Measurements from ENCODE around the gene CD28. TPM values are rescaled to one million over a fixed set of nuclear protein-coding genes. Genes with fewer than 3 reads are reported as not detected.
"Not testable (repeated sequence)": the region's sequence is repeated elsewhere in the genome, so short reads cannot be mapped to it uniquely, and the experiment has no call there.

CD28 gene
- total and polyA plus RNA-seq, 7 experiments from 2014 or later = 52.2 to 224 (median 113) TPM

GRCh38 chr2:203777030-203777429 is 70.6 kb downstream of the CD28 start:
- Histone ChIP-seq H3K4me1 (ENCODE audit: control insufficient read depth in 2 of 2, insufficient read depth in 2 of 2, low read length in 2 of 2) (peaks cover 11 to 14% of the 10 kb centered on the region in 2 donors), H3K9me3 (ENCODE audit: control insufficient read depth in 2 of 3, low read length in 3 of 3) (no peaks in the 10 kb centered on the region), H3K4me3 (ENCODE audit: low read length) (no peak overlapping the region), H3K27ac (ENCODE audit: low read depth, low read length) (no peak overlapping the region), H3K27me3 (ENCODE audit: control insufficient read depth in 2 of 2, insufficient read depth in 2 of 2, low read length in 2 of 2) (no peaks in the 10 kb centered on the region), H3K36me3 (ENCODE audit: control insufficient read depth in 2 of 3, insufficient read depth in 3 of 3, low read length in 3 of 3) (no peaks in the 10 kb centered on the region)
- DNase-seq (no peak), ATAC-seq (no peak)
- peaks cover 9 to 61% (median 42%) of the 10 kb centered on the region in 7 donors for H3K4me1 Mint-ChIP-seq
- CTCF ChIA-PET = interaction anchor here (0.7 kb wide), 1 partner anchor 36 kb away, joined by 3 read pairs; no protein-coding TSS in a partner anchor
- H3K27me3 Mint-ChIP-seq = peaks cover 0 to 3% (median 0%) of the 10 kb centered on the region in 5 donors
- peaks cover 8 to 36% (median 17%) of the 10 kb centered on the region in 5 donors for H3K36me3 Mint-ChIP-seq
- H3K4me3 Mint-ChIP-seq = peak overlapping the region in 1 of 10 donors; percentile 7
- H3K27ac Mint-ChIP-seq = no peak overlapping the region
- H3K9me3 Mint-ChIP-seq = peaks cover 0 to 12% (median 0%) of the 10 kb centered on the region in 11 donors
- POLR2A ChIA-PET = interaction anchor here (0.7 to 1.0 kb wide), 2 partner anchors 72 to 91 kb away, joined by 3 to 7 read pairs; partner anchors contain the start of gene CTLA4
- intact Hi-C loops (cut with micrococcal nuclease) = no loop called here

GRCh38 chr2:203779477-203780073 is 73.1 kb downstream of the CD28 start:
- peak in 1 of 9 donors; percentile 11 for DNase-seq
- ATAC-seq; H3K9me3 Mint-ChIP-seq; H3K27me3 Mint-ChIP-seq; H3K9me3 ChIP-seq (ENCODE audit: control insufficient read depth in 2 of 3, low read length in 3 of 3); H3K4me3 ChIP-seq (ENCODE audit: low read length); H3K27ac ChIP-seq (ENCODE audit: low read depth, low read length); H3K36me3 ChIP-seq (ENCODE audit: control insufficient read depth in 2 of 3, insufficient read depth in 3 of 3, low read length in 3 of 3); H3K27me3 ChIP-seq (ENCODE audit: control insufficient read depth in 2 of 2, insufficient read depth in 2 of 2, low read length in 2 of 2): not testable (repeated sequence)
- H3K27ac Mint-ChIP-seq = peak overlapping the region in 8 of 9 donors; percentile 26 to 75 (median 62)
- peaks cover 17 to 26% of the 10 kb centered on the region in 2 donors for H3K4me1 ChIP-seq (ENCODE audit: control insufficient read depth in 2 of 2, insufficient read depth in 2 of 2, low read length in 2 of 2)
- ChIA-PET CTCF (interaction anchor here (0.6 to 1.9 kb wide), 5 partner anchors 27 to 295 kb away, joined by 3 to 6 read pairs (median 4); no protein-coding TSS in a partner anchor), POLR2A (interaction anchor here (0.7 to 1.9 kb wide), 3 partner anchors 13 to 294 kb away, joined by 3 to 10 read pairs (median 8); no protein-coding TSS in a partner anchor)
- intact Hi-C loops (cut with micrococcal nuclease) = loop anchor here (5.0 to 10.0 kb wide), 2 partner anchors 127 to 205 kb away; no protein-coding TSS in a partner anchor
- peaks cover 0 to 20% (median 2%) of the 10 kb centered on the region in 5 donors for H3K36me3 Mint-ChIP-seq
- H3K4me3 Mint-ChIP-seq = peak overlapping the region in 5 of 10 donors; percentile 24 to 70 (median 33)
- H3K4me1 Mint-ChIP-seq = peaks cover 12 to 63% (median 51%) of the 10 kb centered on the region in 7 donors

- no peaks in the 10 kb centered on the region for H3K27me3 ChIP-seq (ENCODE audit: control insufficient read depth in 2 of 2, insufficient read depth in 2 of 2, low read length in 2 of 2)
- H3K27me3 Mint-ChIP-seq = no peaks in the 10 kb centered on the region
- no peaks in the 10 kb centered on the region for H3K9me3 ChIP-seq (ENCODE audit: control insufficient read depth in 2 of 3, low read length in 3 of 3)
- peaks cover 17 to 26% of the 10 kb centered on the region in 2 donors for H3K4me1 ChIP-seq (ENCODE audit: control insufficient read depth in 2 of 2, insufficient read depth in 2 of 2, low read length in 2 of 2)
- no peak for DNase-seq
- no peak overlapping the region for H3K4me3 ChIP-seq (ENCODE audit: low read length)
- ChIA-PET POLR2A (interaction anchor here (0.9 to 1.9 kb wide), 7 partner anchors 9 to 65 kb away, joined by 3 to 10 read pairs (median 4); no protein-coding TSS in a partner anchor), CTCF (interaction anchor here (0.6 to 5.7 kb wide), 8 partner anchors 27 to 296 kb away, joined by 3 to 34 read pairs (median 4); no protein-coding TSS in a partner anchor)
- no peak for ATAC-seq
- no peaks in the 10 kb centered on the region for H3K36me3 ChIP-seq (ENCODE audit: control insufficient read depth in 2 of 3, insufficient read depth in 3 of 3, low read length in 3 of 3)
- H3K4me1 Mint-ChIP-seq = peaks cover 14 to 64% (median 54%) of the 10 kb centered on the region in 7 donors
- H3K4me3 Mint-ChIP-seq = peak overlapping the region in 3 of 10 donors; percentile 24 to 70 (median 33)
- H3K9me3 Mint-ChIP-seq = peaks cover 0 to 4% (median 0%) of the 10 kb centered on the region in 11 donors
- H3K27ac Mint-ChIP-seq = peak overlapping the region in 8 of 9 donors; percentile 10 to 75 (median 62)
- intact Hi-C loops (cut with micrococcal nuclease) = loop anchor here (5.0 to 10.0 kb wide), 2 partner anchors 128 to 205 kb away; no protein-coding TSS in a partner anchor
- peaks cover 0 to 20% (median 0%) of the 10 kb centered on the region in 5 donors for H3K36me3 Mint-ChIP-seq
- H3K27ac ChIP-seq (ENCODE audit: low read depth, low read length) = no peak overlapping the region
Observed at GRCh38 chr2:203780231-203780630, 73.8 kb downstream of the CD28 start.

GRCh38 chr2:203781151-203781550 is 74.7 kb downstream of the CD28 start:
- ATAC-seq (no peak), DNase-seq (no peak)
- no peak overlapping the region for H3K27ac ChIP-seq (ENCODE audit: low read depth, low read length)
- CTCF ChIA-PET = interaction anchor here (1.4 to 5.7 kb wide), 6 partner anchors 18 to 297 kb away, joined by 3 to 34 read pairs (median 5); no protein-coding TSS in a partner anchor
- Mint-ChIP-seq H3K4me3 (peak overlapping the region in 3 of 10 donors; percentile 2 to 25 (median 25)), H3K36me3 (peaks cover 0 to 20% (median under 1%) of the 10 kb centered on the region in 5 donors), H3K9me3 (peaks cover 0 to 4% (median 0%) of the 10 kb centered on the region in 11 donors), H3K4me1 (peaks cover 13 to 61% (median 51%) of the 10 kb centered on the region in 7 donors), H3K27ac (peak overlapping the region; percentile 16 to 82 (median 43)), H3K27me3 (no peaks in the 10 kb centered on the region)
- POLR2A ChIA-PET = interaction anchor here (0.6 to 3.2 kb wide), 10 partner anchors 8 to 66 kb away, joined by 3 to 10 read pairs (median 4); no protein-coding TSS in a partner anchor
- peaks cover 17 to 26% of the 10 kb centered on the region in 2 donors for H3K4me1 ChIP-seq (ENCODE audit: control insufficient read depth in 2 of 2, insufficient read depth in 2 of 2, low read length in 2 of 2)
- H3K27me3 ChIP-seq (ENCODE audit: control insufficient read depth in 2 of 2, insufficient read depth in 2 of 2, low read length in 2 of 2) = no peaks in the 10 kb centered on the region
- intact Hi-C loops (cut with micrococcal nuclease) = loop anchor here (5.0 to 10.0 kb wide), 2 partner anchors 129 to 206 kb away; no protein-coding TSS in a partner anchor
- H3K9me3 ChIP-seq (ENCODE audit: control insufficient read depth in 2 of 3, low read length in 3 of 3) = no peaks in the 10 kb centered on the region
- H3K4me3 ChIP-seq (ENCODE audit: low read length) = no peak overlapping the region
- no peaks in the 10 kb centered on the region for H3K36me3 ChIP-seq (ENCODE audit: control insufficient read depth in 2 of 3, insufficient read depth in 3 of 3, low read length in 3 of 3)

- ATAC-seq (peak; percentile 92), DNase-seq (peak in 8 of 9 donors; percentile 46 to 73 (median 64))
Observed at GRCh38 chr2:203782262-203782976, 76.0 kb downstream of the CD28 start.

More at GRCh38 chr2:203782262-203782976, 76.0 kb downstream of the CD28 start:
- no peaks in the 10 kb centered on the region for H3K9me3 ChIP-seq (ENCODE audit: control insufficient read depth in 2 of 3, low read length in 3 of 3)
- Mint-ChIP-seq H3K27me3 (no peaks in the 10 kb centered on the region), H3K4me1 (peaks cover 11 to 64% (median 53%) of the 10 kb centered on the region in 7 donors), H3K9me3 (peaks cover 0 to 4% (median 0%) of the 10 kb centered on the region in 11 donors), H3K36me3 (peaks cover 0 to 20% (median 4%) of the 10 kb centered on the region in 5 donors), H3K4me3 (peak overlapping the region in 6 of 10 donors; percentile 39 to 63 (median 46)), H3K27ac (peak overlapping the region; percentile 63 to 85 (median 81))
- no peaks in the 10 kb centered on the region for H3K27me3 ChIP-seq (ENCODE audit: control insufficient read depth in 2 of 2, insufficient read depth in 2 of 2, low read length in 2 of 2)
- H3K4me1 ChIP-seq (ENCODE audit: control insufficient read depth in 2 of 2, insufficient read depth in 2 of 2, low read length in 2 of 2) = peaks cover 17 to 26% of the 10 kb centered on the region in 2 donors
- no peak overlapping the region for H3K4me3 ChIP-seq (ENCODE audit: low read length)
- H3K36me3 ChIP-seq (ENCODE audit: control insufficient read depth in 2 of 3, insufficient read depth in 3 of 3, low read length in 3 of 3) = no peaks in the 10 kb centered on the region
- ChIA-PET CTCF (interaction anchor here (0.7 to 5.7 kb wide), 7 partner anchors 11 to 296 kb away, joined by 3 to 34 read pairs (median 4); no protein-coding TSS in a partner anchor), POLR2A (interaction anchor here (0.7 to 3.2 kb wide), 4 partner anchors 43 to 135 kb away, joined by 3 to 10 read pairs (median 4); no protein-coding TSS in a partner anchor)
- intact Hi-C loops (cut with micrococcal nuclease) = loop anchor here (1.0 to 10.0 kb wide), 13 partner anchors 20 to 298 kb away; partner anchors contain the start of genes CD28 (in 2 of the 2) and RAPH1 (in 1 of the 2)
- no peak overlapping the region for H3K27ac ChIP-seq (ENCODE audit: low read depth, low read length)

Data from naive thymus-derived CD4-positive, alpha-beta T cell (primary cell).